ENCODE results near the gene NYAP2.

DNA sequence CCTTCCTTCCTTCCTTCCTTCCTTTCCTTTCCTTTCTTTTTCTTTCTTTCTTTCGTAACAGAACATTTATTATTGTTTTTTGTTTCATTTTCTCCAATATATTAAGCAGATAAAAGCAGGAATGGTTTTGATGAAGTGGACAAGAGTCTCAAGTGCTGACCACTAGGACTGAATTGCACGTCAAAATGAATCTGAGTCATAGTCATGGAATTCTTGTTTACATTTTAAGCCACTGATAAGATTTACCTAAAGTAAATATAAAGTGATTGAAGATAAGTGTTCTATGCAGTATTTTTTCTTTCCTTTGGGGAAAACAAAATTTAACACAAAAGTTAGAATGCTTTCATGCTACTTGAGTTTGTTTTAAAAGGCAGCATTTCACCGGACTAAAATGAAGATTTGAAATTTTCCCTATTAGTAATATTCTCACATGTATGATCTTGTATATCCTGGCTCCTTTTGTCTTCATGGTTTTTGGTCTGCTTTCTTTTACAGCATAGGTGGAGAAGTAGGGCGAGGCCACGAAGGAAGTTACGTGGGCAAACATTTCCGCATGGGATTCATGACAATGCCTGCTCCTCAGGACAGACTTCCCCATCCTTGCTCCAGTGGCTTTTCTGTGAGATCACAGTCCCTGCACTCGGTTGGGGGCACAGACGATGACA, 113.5 kb downstream of the NYAP2 start:
- no peak for TF ChIP-seq ZNF384 (IDR thresholded peaks at IDR 0.05)
- TF ChIP-seq NFRKB (IDR thresholded peaks at IDR 0.05) = no peak

Measured in HEK293T (cell line).